CD14-positive monocyte (primary cell): ENCODE measurements around the gene MAST2. TPM values are rescaled to one million over a fixed set of nuclear protein-coding genes. Genes with fewer than 3 reads are reported as not detected.
"Not testable (repeated sequence)": the region's sequence is repeated elsewhere in the genome, so short reads cannot be mapped to it uniquely, and the experiment has no call there.

Experiments
- DNase-seq, 3 donors: peaks; one replicate each; pipeline ENCODE4 v3.0.0-alpha.2; 2011 to 2022
- H2AFZ ChIP-seq: 2 replicates; pipeline ENCODE4 v1.6.0; 2012; ENCODE audit warnings: mild to moderate bottlenecking, low read depth, low read length, inconsistent platforms; ENCODE audit not compliant: insufficient read depth, poor library complexity, severe bottlenecking
- H3K27ac ChIP-seq, 2 donors: 1 replicate in 1 of 2; 2 replicates in 1 of 2; pipeline ENCODE4 v1.5.1; 2012 to 2013; ENCODE audit warnings: low read length in 2 of 2, control low read depth in 1 of 2, inconsistent platforms in 1 of 2, low read depth in 1 of 2, mild to moderate bottlenecking in 1 of 2
- H3K27me3 ChIP-seq, 2 donors: one replicate each; pipeline versions ENCODE4 v1.6.0 to v1.6.1; 2011 to 2013; ENCODE audit warnings: low read length in 2 of 2; ENCODE audit not compliant: control insufficient read depth in 2 of 2, insufficient read depth in 2 of 2
- H3K36me3 ChIP-seq, 2 donors: replicated peaks in 1 of 2; 1 replicate in 1 of 2; 2 replicates in 1 of 2; pipeline versions ENCODE4 v1.5.1 to v1.6.1; 2012 to 2013; ENCODE audit warnings: low read length in 2 of 2, control low read depth in 1 of 2, inconsistent platforms in 1 of 2, mild to moderate bottlenecking in 1 of 2; ENCODE audit not compliant: insufficient read depth in 2 of 2, control insufficient read depth in 1 of 2
- H3K4me1 ChIP-seq, 2 donors: 1 replicate in 1 of 2; 2 replicates in 1 of 2; pipeline versions ENCODE4 v1.5.1 to v1.6.1; 2012 to 2013; ENCODE audit warnings: low read length in 2 of 2, control low read depth in 1 of 2, inconsistent platforms in 1 of 2, mild to moderate bottlenecking in 1 of 2, moderate library complexity in 1 of 2; ENCODE audit not compliant: insufficient read depth in 2 of 2, control insufficient read depth in 1 of 2
- H3K4me2 ChIP-seq: replicated peaks from 2 replicates; pipeline ENCODE3; 2012; ENCODE audit warnings: low read length, moderate library complexity, mild to moderate bottlenecking; ENCODE audit not compliant: poor library complexity, severe bottlenecking; ENCODE audit errors: extremely low read depth
- H3K4me3 ChIP-seq, 3 experiments: fragments of 200-600 bp in 1 of 3; sonication (generic) in 1 of 3; replicated peaks in 1 of 3; 1 replicate in 2 of 3; 2 replicates in 1 of 3; pipeline ENCODE4 v1.5.1; 2011 to 2013; ENCODE audit warnings: low read length in 3 of 3, mild to moderate bottlenecking in 3 of 3, control low read depth in 2 of 3, low read depth in 2 of 3, inconsistent platforms in 1 of 3, moderate library complexity in 1 of 3
- H3K79me2 ChIP-seq: 2 replicates; pipeline ENCODE4 v1.6.0; 2012; ENCODE audit warnings: mild to moderate bottlenecking, control low read depth, inconsistent platforms, low read length, moderate library complexity; ENCODE audit not compliant: insufficient read depth
- H3K9ac ChIP-seq: 2 replicates; pipeline ENCODE4 v1.6.0; 2017; ENCODE audit warnings: low read length, mild to moderate bottlenecking; ENCODE audit not compliant: insufficient read depth, poor library complexity, severe bottlenecking
- H3K9me3 ChIP-seq, 2 donors: replicated peaks in 1 of 2; 1 replicate in 1 of 2; 2 replicates in 1 of 2; pipeline versions ENCODE4 v1.5.1 to v1.6.1; 2012 to 2013; ENCODE audit warnings: low read length in 2 of 2, control low read depth in 1 of 2; ENCODE audit not compliant: control insufficient read depth in 1 of 2, insufficient read depth in 1 of 2
- H4K20me1 ChIP-seq: 2 replicates; pipeline ENCODE4 v1.6.0; 2012; ENCODE audit warnings: mild to moderate bottlenecking, low read length, control low read depth, moderate library complexity; ENCODE audit not compliant: insufficient read depth
- H3K27ac Mint-ChIP-seq, 7 donors: one replicate each; pipeline ENCODE4 v1.8.0; 2020; ENCODE audit warnings: mild to moderate bottlenecking in 7 of 7, mixed read lengths in 7 of 7, moderate library complexity in 6 of 7, inconsistent platforms in 2 of 7
- H3K27me3 Mint-ChIP-seq, 3 donors: one replicate each; pipeline ENCODE4 v1.8.0; 2021 to 2022; ENCODE audit warnings: low read depth in 3 of 3, mild to moderate bottlenecking in 3 of 3, mixed read lengths in 3 of 3, moderate library complexity in 3 of 3, inconsistent platforms in 1 of 3
- H3K36me3 Mint-ChIP-seq, 2 donors: one replicate each; pipeline ENCODE4 v1.8.0; 2020; ENCODE audit warnings: mixed read lengths in 2 of 2, inconsistent platforms in 1 of 2, mild to moderate bottlenecking in 1 of 2
- H3K4me1 Mint-ChIP-seq: one replicate; pipeline ENCODE4 v1.8.0; 2020; ENCODE audit warnings: mild to moderate bottlenecking, mixed read lengths
- H3K4me3 Mint-ChIP-seq, 2 donors: one replicate each; pipeline ENCODE4 v1.8.0; 2020; ENCODE audit warnings: mild to moderate bottlenecking in 2 of 2, mixed read lengths in 2 of 2, moderate library complexity in 1 of 2
- H3K9me3 Mint-ChIP-seq, 7 donors: one replicate each; pipeline ENCODE4 v1.8.0; 2020 to 2022; ENCODE audit warnings: mixed read lengths in 7 of 7, mild to moderate bottlenecking in 6 of 7, moderate library complexity in 6 of 7, inconsistent platforms in 2 of 7
- WGBS: methylation state at CpG from one replicate; pipeline ENCODE4 v1.1.5; 2013; ENCODE audit warnings: missing lambda C conversion rate; ENCODE audit not compliant: insufficient coverage; 5-methylcytosine and 5-hydroxymethylcytosine counted together
- intact Hi-C, 2 donors: fragments of 100-400 bp; cut with micrococcal nuclease; formaldehyde crosslinking; loops; one replicate each; pipeline versions ENCODE4 v1.15.0 to v1.15.1; 2023
- polyA plus RNA-seq, 3 donors: library from polyadenylated mRNA; depleted of rRNA in 1 of 3; unstranded in 2 of 3; stranded (reverse) in 1 of 3; fragments of 300-500 nt in 2 of 3; fragments of >200 nt in 1 of 3; fragmentation: Illumina TruSeq in 2 of 3; gene quantifications; 1 replicate in 2 of 3; 2 replicates in 1 of 3; pipeline ENCODE4 v1.2.3, GENCODE V29; 2012 to 2021
- TF ChIP-seq, protein P1 (sequence below): fragments of 200-600 bp; IDR thresholded peaks from one replicate; pipeline ENCODE4 v1.8.0; 2022; ENCODE audit warnings: antibody characterized with exemption, mild to moderate bottlenecking

Gene MAST2
- polyA plus RNA-seq, 3 donors: 1.0 to 7.2 (median 2.5) TPM

DNA sequence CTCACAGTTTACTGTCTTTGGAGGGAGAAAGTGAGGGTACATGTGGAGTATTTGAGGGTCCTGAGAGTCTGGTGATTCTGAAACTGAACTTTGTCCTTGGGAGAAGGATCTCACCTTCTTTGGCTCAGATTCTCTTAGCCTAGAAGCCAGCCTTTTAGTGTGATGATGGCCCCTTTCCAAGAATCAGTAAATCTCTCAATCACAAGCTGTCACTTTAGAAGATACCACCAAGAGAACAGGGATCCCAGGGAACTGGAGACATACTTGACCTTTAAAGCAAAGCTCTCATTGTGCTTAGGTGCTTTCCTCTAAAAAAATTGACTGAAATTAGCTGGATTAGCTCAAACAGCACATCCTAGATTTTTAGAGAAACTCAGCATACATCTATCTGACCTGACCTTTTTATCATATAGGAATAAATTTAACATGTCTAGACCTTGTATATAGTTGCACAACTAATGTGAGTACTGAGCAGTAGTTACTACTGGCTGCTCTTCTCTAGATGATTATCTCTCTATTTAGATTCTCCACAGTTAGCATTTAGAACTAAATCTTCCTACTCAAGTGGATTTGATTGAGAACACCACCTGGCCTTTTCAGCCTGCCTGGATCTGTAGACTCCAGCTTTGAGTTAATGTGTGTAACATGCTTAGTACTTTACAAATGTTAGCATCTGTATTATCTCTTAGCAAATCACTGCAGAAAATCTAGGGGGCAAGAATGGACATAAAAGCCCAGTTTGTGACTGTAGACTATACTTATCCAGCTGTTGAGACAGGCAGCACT lies 157.7 kb downstream of the MAST2 start:
- Histone ChIP-seq H3K4me1 (no peaks in the 10 kb centered on the region), H3K79me2 (no peaks in the 10 kb centered on the region), H3K36me3 (no peaks in the 10 kb centered on the region), H4K20me1 (no peaks in the 10 kb centered on the region), H3K9ac (no peak overlapping the region), H2AFZ (no peak overlapping the region), H3K27me3 (no peaks in the 10 kb centered on the region), H3K4me2 (no peak overlapping the region), H3K4me3 (no peak overlapping the region), H3K9me3 (no peaks in the 10 kb centered on the region), H3K27ac (no peak overlapping the region)
- Mint-ChIP-seq H3K27ac (no peak overlapping the region), H3K36me3 (peaks cover 20 to 21% of the 10 kb centered on the region in 2 donors), H3K4me1 (peaks cover 2% of the 10 kb centered on the region), H3K9me3 (peaks cover 0 to 7% (median 3%) of the 10 kb centered on the region in 7 donors), H3K4me3 (no peak overlapping the region), H3K27me3 (no peaks in the 10 kb centered on the region)
- TF ChIP-seq, protein P1, sequence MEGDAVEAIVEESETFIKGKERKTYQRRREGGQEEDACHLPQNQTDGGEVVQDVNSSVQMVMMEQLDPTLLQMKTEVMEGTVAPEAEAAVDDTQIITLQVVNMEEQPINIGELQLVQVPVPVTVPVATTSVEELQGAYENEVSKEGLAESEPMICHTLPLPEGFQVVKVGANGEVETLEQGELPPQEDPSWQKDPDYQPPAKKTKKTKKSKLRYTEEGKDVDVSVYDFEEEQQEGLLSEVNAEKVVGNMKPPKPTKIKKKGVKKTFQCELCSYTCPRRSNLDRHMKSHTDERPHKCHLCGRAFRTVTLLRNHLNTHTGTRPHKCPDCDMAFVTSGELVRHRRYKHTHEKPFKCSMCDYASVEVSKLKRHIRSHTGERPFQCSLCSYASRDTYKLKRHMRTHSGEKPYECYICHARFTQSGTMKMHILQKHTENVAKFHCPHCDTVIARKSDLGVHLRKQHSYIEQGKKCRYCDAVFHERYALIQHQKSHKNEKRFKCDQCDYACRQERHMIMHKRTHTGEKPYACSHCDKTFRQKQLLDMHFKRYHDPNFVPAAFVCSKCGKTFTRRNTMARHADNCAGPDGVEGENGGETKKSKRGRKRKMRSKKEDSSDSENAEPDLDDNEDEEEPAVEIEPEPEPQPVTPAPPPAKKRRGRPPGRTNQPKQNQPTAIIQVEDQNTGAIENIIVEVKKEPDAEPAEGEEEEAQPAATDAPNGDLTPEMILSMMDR: no peak
- no peak for DNase-seq
- intact Hi-C loops: no loop called here

DNA sequence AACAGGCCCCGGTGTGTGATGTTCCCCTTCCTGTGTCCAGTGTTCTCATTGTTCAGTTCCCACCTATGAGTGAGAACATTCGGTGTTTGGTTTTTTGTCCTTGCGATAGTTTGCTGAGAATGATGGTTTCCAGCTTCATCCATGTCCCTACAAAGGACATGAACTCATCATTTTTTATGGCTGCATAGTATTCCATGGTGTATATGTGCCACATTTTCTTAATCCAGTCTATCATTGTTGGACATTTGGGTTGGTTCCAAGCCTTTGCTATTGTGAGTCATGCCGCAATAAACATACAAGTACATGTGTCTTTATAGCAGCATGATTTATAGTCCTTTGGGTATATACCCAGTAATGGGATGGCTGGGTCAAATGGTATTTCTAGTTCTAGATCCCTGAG lies 158.5 kb downstream of the MAST2 start:
- no CpG with 5 or more reads among the region's 4 CpGs for WGBS
- H3K27me3 ChIP-seq, H3K27ac ChIP-seq, H3K27me3 Mint-ChIP-seq, H2AFZ ChIP-seq, H3K4me3 ChIP-seq, H3K9me3 ChIP-seq, H3K4me2 ChIP-seq, H3K4me1 Mint-ChIP-seq, intact Hi-C loops, H4K20me1 ChIP-seq, H3K36me3 ChIP-seq, H3K79me2 ChIP-seq, H3K9me3 Mint-ChIP-seq, DNase-seq, H3K4me1 ChIP-seq, H3K9ac ChIP-seq, H3K4me3 Mint-ChIP-seq, H3K27ac Mint-ChIP-seq: not testable (repeated sequence)
- peaks cover 20 to 21% of the 10 kb centered on the region in 2 donors for H3K36me3 Mint-ChIP-seq
